ENCODE data around the gene ORC5. TPM values are rescaled to one million over a fixed set of nuclear protein-coding genes. Genes with fewer than 3 reads are reported as not detected.

ORC5 gene
- total RNA-seq, 1 experiment from 2014 or later: 25.9 TPM

- Mint-ChIP-seq H3K4me1 (no peaks in the 10 kb centered on the region), H3K9me3 (peaks cover 14 to 29% of the 10 kb centered on the region in 2 experiments), H3K4me3 (no peak overlapping the region), H3K36me3 (ENCODE audit: insufficient read depth in 1 of 3, low read depth in 3 of 3) (peaks cover 71 to 72% (median 72%) of the 10 kb centered on the region in 3 experiments), H3K27ac (no peak overlapping the region), H3K27me3 (ENCODE audit: low read depth) (no peaks in the 10 kb centered on the region)
- no peak overlapping the region for H4K8ac ChIP-seq (replicated peaks; ENCODE audit: insufficient read length, low read depth, low read length)
- H3K4me2 ChIP-seq (ENCODE audit: insufficient read depth, insufficient read length, low read length): no peak overlapping the region
- no peak overlapping the region for H3K14ac ChIP-seq (ENCODE audit: insufficient read depth, low read length)
- H2AK5ac ChIP-seq (ENCODE audit: insufficient read length, low read length): no peak overlapping the region
- peaks cover 16% of the 10 kb centered on the region for H3K9me3 ChIP-seq (ENCODE audit: control insufficient read depth, low read depth, low read length)
- H4K20me1 ChIP-seq (ENCODE audit: control insufficient read depth, insufficient read depth, insufficient read length): no peaks in the 10 kb centered on the region
- peaks cover 3% of the 10 kb centered on the region for H3K79me1 ChIP-seq (ENCODE audit: insufficient read depth, low read depth, low read length, poor library complexity, severe bottlenecking)
- TF ChIP-seq CTCF (conservative IDR thresholded peaks at IDR 0.05): no peak
- no peak for DNase-seq
- no peak overlapping the region for H4K91ac ChIP-seq (ENCODE audit: insufficient read length, low read depth, low read length)
- no peaks in the 10 kb centered on the region for H3K23me2 ChIP-seq (ENCODE audit: insufficient read length, low read depth, low read length, poor library complexity, severe bottlenecking)
- H3K27me3 ChIP-seq (ENCODE audit: insufficient read depth, low read length): no peaks in the 10 kb centered on the region
- no peak overlapping the region for H2AFZ ChIP-seq (ENCODE audit: low read length)
- WGBS (ENCODE audit: extremely low coverage, insufficient read length, low lambda C conversion rate): no CpG with 5 or more reads among the region's 3 CpGs
- no peaks in the 10 kb centered on the region for H3K79me2 ChIP-seq (ENCODE audit: insufficient read depth, low read length)
- H3K18ac ChIP-seq (ENCODE audit: insufficient read length, low read depth, low read length): no peak overlapping the region
- H2BK15ac ChIP-seq (ENCODE audit: low read depth, low read length): no peak overlapping the region
- H2BK12ac ChIP-seq (ENCODE audit: insufficient read length, low read depth, low read length): no peak overlapping the region
- no peak overlapping the region for H3K23ac ChIP-seq (ENCODE audit: insufficient read length, low read depth, low read length)
- no peak overlapping the region for H2BK20ac ChIP-seq (ENCODE audit: low read depth, low read length, poor library complexity, severe bottlenecking)
- H2BK120ac ChIP-seq (ENCODE audit: low read depth, low read length, poor library complexity, severe bottlenecking): no peak overlapping the region
- no peak overlapping the region for H3K9ac ChIP-seq (ENCODE audit: extremely low read depth, insufficient read length, low read length)
- H3K4ac ChIP-seq (ENCODE audit: low read depth, low read length): no peak overlapping the region
- no peak overlapping the region for H3T11ph ChIP-seq (ENCODE audit: low read length)
- no peak overlapping the region for H3K27ac ChIP-seq (ENCODE audit: insufficient read length, low read depth, low read length)
- H3K4me1 ChIP-seq (ENCODE audit: insufficient read depth, low read length): no peaks in the 10 kb centered on the region
- no peak overlapping the region for H2BK5ac ChIP-seq (ENCODE audit: insufficient read length, low read length)
- H4K5ac ChIP-seq (ENCODE audit: insufficient read length, low read depth, low read length): no peak overlapping the region
- H3K56ac ChIP-seq (ENCODE audit: insufficient read length, low read depth, low read length): no peak overlapping the region
Measured at GRCh38 chr7:104185346-104185745, 22.5 kb downstream of the ORC5 start.
